Fibroblast of lung (primary cell): ENCODE data around the gene CEP295NL. TPM values are rescaled to one million over a fixed set of nuclear protein-coding genes. Genes with fewer than 3 reads are reported as not detected.

ENCODE experiments used
- DNase-seq, 2 donors: peaks; one replicate each; pipeline versions ENCODE4 v3.0.0 to v3.0.0-alpha.2; 2010; ENCODE audit warnings: low read depth in 2 of 2
- H2AFZ ChIP-seq: 2 replicates; pipeline ENCODE4 v1.5.1; 2012; ENCODE audit warnings: low read length, control low read depth, inconsistent platforms
- H3K27ac ChIP-seq: 2 replicates; pipeline ENCODE4 v1.5.1; 2011; ENCODE audit warnings: low read length, control low read depth; ENCODE audit not compliant: insufficient read depth
- H3K27me3 ChIP-seq: 2 replicates; pipeline ENCODE4 v1.5.1; 2011; ENCODE audit warnings: mild to moderate bottlenecking, low read length; ENCODE audit not compliant: control insufficient read depth, insufficient read depth
- H3K36me3 ChIP-seq: 2 replicates; pipeline ENCODE4 v1.5.1; 2011; ENCODE audit warnings: low read length; ENCODE audit not compliant: control insufficient read depth, insufficient read depth
- H3K4me1 ChIP-seq: 2 replicates; pipeline ENCODE4 v1.5.1; 2011; ENCODE audit warnings: low read length; ENCODE audit not compliant: control insufficient read depth, insufficient read depth; ENCODE audit errors: extremely low read depth
- H3K4me2 ChIP-seq: 2 replicates; pipeline ENCODE4 v1.5.1; 2011; ENCODE audit warnings: low read length, control low read depth; ENCODE audit not compliant: insufficient read depth; ENCODE audit errors: extremely low read depth
- H3K4me3 ChIP-seq, 4 experiments: fragments of 200-600 bp in 1 of 4; sonication (generic) in 1 of 4; replicated peaks in 1 of 4; 2 replicates each; pipeline ENCODE4 v1.5.1; 2011 to 2016; ENCODE audit warnings: low read length in 4 of 4, low read depth in 3 of 4, mild to moderate bottlenecking in 3 of 4, control low read depth in 2 of 4, inconsistent platforms in 1 of 4, mixed read lengths in 1 of 4; ENCODE audit not compliant: insufficient read depth in 1 of 4; ENCODE audit errors: control extremely low read depth in 1 of 4
- H3K79me2 ChIP-seq: 2 replicates; pipeline ENCODE4 v1.5.1; 2012; ENCODE audit warnings: mild to moderate bottlenecking, low read length, inconsistent platforms; ENCODE audit not compliant: control insufficient read depth, insufficient read depth
- H3K9ac ChIP-seq: 2 replicates; pipeline ENCODE4 v1.5.1; 2011; ENCODE audit warnings: mild to moderate bottlenecking, low read length, control low read depth; ENCODE audit not compliant: insufficient read depth
- H3K9me3 ChIP-seq: 2 replicates; pipeline ENCODE4 v1.5.1; 2012; ENCODE audit warnings: low read depth, low read length; ENCODE audit not compliant: control insufficient read depth, insufficient read depth
- H4K20me1 ChIP-seq: 2 replicates; pipeline ENCODE4 v1.5.1; 2011; ENCODE audit warnings: low read length; ENCODE audit not compliant: control insufficient read depth, insufficient read depth; ENCODE audit errors: extremely low read depth
- CTCF ChIP-seq, 2 donors: IDR thresholded peaks in 1 of 2; conservative IDR thresholded peaks in 1 of 2; 1 replicate in 1 of 2; 2 replicates in 1 of 2; pipeline ENCODE4 v1.5.1; 2011 to 2012; ENCODE audit warnings: low read length in 2 of 2, control low read depth in 1 of 2, inconsistent platforms in 1 of 2, low read depth in 1 of 2, mild to moderate bottlenecking in 1 of 2
- EZH2 ChIP-seq: IDR thresholded peaks from 2 replicates; pipeline ENCODE4 v1.5.1; 2012; ENCODE audit warnings: low read length, control low read depth, mild to moderate bottlenecking; ENCODE audit errors: missing control alignments
- polyA plus RNA-seq, 2 donors: library from polyadenylated mRNA; depleted of rRNA in 1 of 2; stranded (reverse) in 1 of 2; unstranded in 1 of 2; fragments of >200 nt; gene quantifications; 2 replicates each; pipeline ENCODE4 v1.2.1, GENCODE V29; 2011 to 2012; ENCODE audit warnings: missing spikeins in 1 of 2
- total RNA-seq: library from RNA; depleted of rRNA; stranded (reverse); fragments of >200 nt; gene quantifications from 2 replicates; pipeline ENCODE4 v1.2.1, GENCODE V29; 2014

Gene CEP295NL
- total and polyA plus RNA-seq, 2 donors (not counting 1 experiment from before 2014, with no cell fraction given): 0.10 to 2.8 TPM

GRCh38 chr17:78925662-78926555, 22.9 kb upstream of the CEP295NL start:
- Histone ChIP-seq H2AFZ (peak overlapping the region; percentile 33), H3K9ac (peak overlapping the region; percentile 76), H3K27me3 (no peaks in the 10 kb centered on the region), H3K36me3 (peaks cover 5% of the 10 kb centered on the region), H3K9me3 (no peaks in the 10 kb centered on the region), H3K4me3 (peak overlapping the region; percentile 26 to 62 (median 46)), H3K27ac (peak overlapping the region; percentile 90), H4K20me1 (peaks cover 3% of the 10 kb centered on the region), H3K79me2 (peaks cover 39% of the 10 kb centered on the region), H3K4me1 (peaks cover 15% of the 10 kb centered on the region), H3K4me2 (peak overlapping the region; percentile 80)
- DNase-seq: peak; percentile 86 to 92
- no peak for TF ChIP-seq EZH2
- TF ChIP-seq CTCF (conservative IDR thresholded peaks at IDR 0.05 in 1 of 2, IDR thresholded peaks at IDR 0.05 in 1 of 2; ENCODE audit: low read depth in 1 of 2, low read length in 2 of 2): no peak

- H4K20me1 ChIP-seq: peaks cover 3% of the 10 kb centered on the region
- H3K4me3 ChIP-seq: peak within 1 kb of the TSS; percentile 72 to 97 (median 90)
- peak; percentile 76 to 89 for DNase-seq
- no peaks in the 10 kb centered on the region for H3K9me3 ChIP-seq
- H3K4me2 ChIP-seq: peak within 1 kb of the TSS; percentile 80
- H3K27me3 ChIP-seq: no peaks in the 10 kb centered on the region
- TF ChIP-seq CTCF (conservative IDR thresholded peaks at IDR 0.05 in 1 of 2, IDR thresholded peaks at IDR 0.05 in 1 of 2; ENCODE audit: low read depth in 1 of 2, low read length in 2 of 2) (peak in 1 of 2 donors; percentile 11), EZH2 (no peak)
- H3K27ac ChIP-seq: peak within 1 kb of the TSS; percentile 90
- H3K9ac ChIP-seq: peak within 1 kb of the TSS; percentile 76
- peaks cover 21% of the 10 kb centered on the region for H3K4me1 ChIP-seq
- peak within 1 kb of the TSS; percentile 33 for H2AFZ ChIP-seq
- H3K79me2 ChIP-seq: peaks cover 45% of the 10 kb centered on the region
- H3K36me3 ChIP-seq: peaks cover 5% of the 10 kb centered on the region
Observed at GRCh38 chr17:78925234-78925633, 22.2 kb upstream of the CEP295NL start, which contains the start of gene TIMP2. TSS of gene TIMP2 (minus strand) at chr17:78925387. CDS start at chr17:78925088, 299 bp downstream.

GRCh38 chr17:78924481-78925151, 21.6 kb upstream of the CEP295NL start:
- DNase-seq: peak in 1 of 2 donors; percentile 44
- no peaks in the 10 kb centered on the region for H3K9me3 ChIP-seq
- peaks cover 52% of the 10 kb centered on the region for H3K79me2 ChIP-seq
- H3K27me3 ChIP-seq: no peaks in the 10 kb centered on the region
- H3K4me3 ChIP-seq: peak overlapping the region; percentile 72 to 97 (median 90)
- peaks cover 3% of the 10 kb centered on the region for H4K20me1 ChIP-seq
- H3K9ac ChIP-seq: peak overlapping the region; percentile 75
- H3K4me2 ChIP-seq: peak overlapping the region; percentile 79
- peak overlapping the region; percentile 79 for H3K27ac ChIP-seq
- no peak overlapping the region for H2AFZ ChIP-seq
- H3K36me3 ChIP-seq: peaks cover 5% of the 10 kb centered on the region
- no peak for TF ChIP-seq CTCF (conservative IDR thresholded peaks at IDR 0.05 in 1 of 2, IDR thresholded peaks at IDR 0.05 in 1 of 2; ENCODE audit: low read depth in 1 of 2, low read length in 2 of 2)
- TF ChIP-seq EZH2: no peak
- H3K4me1 ChIP-seq: peaks cover 25% of the 10 kb centered on the region
